Fibroblast of skin of scalp (primary cell): Measurements from ENCODE around the gene CRISP2. TPM values are rescaled to one million over a fixed set of nuclear protein-coding genes. Genes with fewer than 3 reads are reported as not detected.
"Not testable (repeated sequence)": the region's sequence is repeated elsewhere in the genome, so short reads cannot be mapped to it uniquely, and the experiment has no call there.

Experiments
- DNase-seq: peaks from one replicate; pipeline ENCODE4 v3.0.0-alpha.2; 2013
- polyA plus RNA-seq, 2 experiments: library from polyadenylated mRNA; unstranded; fragments of 120-200 nt; gene quantifications; one replicate each; pipeline ENCODE4 v1.2.1, GENCODE V29; 2013; ENCODE audit not compliant: insufficient read length in 2 of 2

CRISP2 gene, protein sequence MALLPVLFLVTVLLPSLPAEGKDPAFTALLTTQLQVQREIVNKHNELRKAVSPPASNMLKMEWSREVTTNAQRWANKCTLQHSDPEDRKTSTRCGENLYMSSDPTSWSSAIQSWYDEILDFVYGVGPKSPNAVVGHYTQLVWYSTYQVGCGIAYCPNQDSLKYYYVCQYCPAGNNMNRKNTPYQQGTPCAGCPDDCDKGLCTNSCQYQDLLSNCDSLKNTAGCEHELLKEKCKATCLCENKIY
- not detected for polyA plus RNA-seq (2013, experiment 1 of 2; ENCODE audit: insufficient read length)
- not detected for polyA plus RNA-seq (2013, experiment 2 of 2; ENCODE audit: insufficient read length)

DNA sequence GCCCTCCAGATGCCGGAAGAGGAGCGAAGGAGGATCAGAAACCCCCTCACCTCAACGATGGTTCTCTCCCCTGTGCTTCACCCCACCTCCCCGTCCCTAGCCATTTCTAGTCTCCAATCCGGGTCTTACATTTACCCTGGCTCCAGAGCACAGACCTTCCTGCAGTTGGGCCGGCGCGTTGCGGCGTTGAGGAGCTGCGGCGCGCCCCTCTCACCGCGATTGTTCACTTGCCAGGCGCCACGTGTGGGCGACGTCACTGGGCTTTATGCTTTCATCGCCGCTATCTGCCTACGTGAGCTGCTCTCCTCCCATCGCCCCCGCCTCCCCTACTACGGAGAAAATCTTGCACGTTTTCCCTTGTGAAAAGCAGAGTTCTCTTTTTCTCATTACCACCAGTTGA lies at the start of gene CRISP2:
Gene CRISP2, minus strand, starts transcription at position 198 of the 400 bp plus-strand sequence. CDS start 4,347 bp downstream, outside the sequence.
- DNase-seq = no peak

DNA sequence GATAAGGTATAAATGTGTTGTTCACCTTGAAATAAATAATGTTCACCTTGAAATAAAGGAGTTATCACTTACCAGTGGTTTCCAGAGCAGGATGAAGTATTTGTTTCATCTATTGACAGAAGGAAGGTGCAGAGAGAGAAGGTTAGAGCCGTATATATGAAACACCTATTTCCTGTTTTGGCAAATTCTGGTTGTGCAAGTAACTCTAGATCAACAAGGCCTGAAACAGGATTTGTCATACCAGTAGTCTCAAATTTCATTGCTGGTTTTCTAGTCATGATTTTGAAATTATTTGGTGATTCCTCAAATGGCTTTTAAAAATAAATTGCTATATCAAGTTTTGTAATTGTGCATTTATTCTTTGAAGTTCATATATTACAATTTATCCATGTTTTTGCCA lies 30.9 kb upstream of the CRISP2 start, which contains the start of gene CRISP3:
Gene CRISP3, minus strand, starts transcription at position 130 of the 400 bp plus-strand sequence. Its CDS starts 21 bp downstream, at position 109.
- no peak for DNase-seq

DNA sequence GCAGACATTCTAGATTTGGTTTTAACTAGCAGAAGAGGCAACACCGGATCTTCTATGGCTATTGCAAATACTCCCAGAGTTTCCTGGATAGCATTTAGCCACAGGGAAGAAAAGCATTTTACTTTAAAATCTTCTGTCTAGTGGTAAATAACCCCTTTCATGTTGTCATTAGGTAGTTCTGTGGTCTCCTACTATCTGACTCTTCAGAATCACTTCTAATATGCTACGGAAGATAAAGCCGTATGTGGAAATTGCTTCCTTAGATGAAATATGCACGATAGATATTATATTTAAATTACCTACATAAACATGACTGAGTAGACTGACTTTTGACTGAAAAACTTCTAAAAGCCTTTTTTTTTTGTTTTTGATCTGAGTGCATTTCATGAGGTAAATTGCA lies 30.1 kb upstream of the CRISP2 start:
- no peak for DNase-seq

DNA sequence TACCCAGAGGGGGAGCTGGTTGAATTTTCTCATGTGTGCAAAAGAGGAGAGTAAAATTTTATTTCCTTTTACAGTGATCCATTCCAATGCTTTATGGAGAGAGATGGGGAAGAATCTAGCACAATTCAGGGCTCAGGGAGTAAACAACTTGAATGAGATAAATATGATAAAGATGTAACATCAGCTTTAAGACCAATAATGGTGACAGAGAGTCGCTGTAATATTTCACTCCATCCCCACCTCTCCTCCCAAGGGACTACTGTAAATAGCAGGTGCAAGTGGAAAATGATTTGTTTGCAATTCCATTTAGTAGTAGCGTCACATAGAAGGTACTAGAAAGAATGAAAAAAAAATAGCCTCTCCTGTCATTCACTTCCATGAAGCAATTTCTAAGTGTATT lies 26.1 kb upstream of the CRISP2 start:
- no peak for DNase-seq

DNA sequence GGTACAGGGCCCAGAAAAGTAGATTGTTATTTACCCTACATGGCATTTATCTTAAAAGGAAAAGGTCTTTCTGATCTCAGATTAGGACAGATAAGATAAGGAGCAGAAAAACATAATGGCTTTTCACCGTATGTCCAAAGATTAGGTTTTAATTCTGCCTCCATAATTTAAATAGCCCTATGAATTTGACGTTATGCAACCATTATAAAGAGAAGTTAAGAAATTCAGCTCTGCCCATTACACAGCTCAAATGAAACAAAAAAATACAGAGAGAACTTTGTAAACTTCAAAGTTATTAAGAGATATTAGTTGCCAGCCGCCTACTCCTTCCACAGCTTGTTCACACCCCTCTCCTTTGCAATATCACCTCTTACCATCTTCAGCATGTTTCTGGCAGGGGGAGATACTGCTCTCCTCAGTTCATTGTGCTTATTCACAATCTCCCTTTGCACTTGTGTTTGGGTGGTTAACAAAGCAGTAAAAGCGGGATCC lies 22.7 kb upstream of the CRISP2 start:
- DNase-seq = no peak

DNA sequence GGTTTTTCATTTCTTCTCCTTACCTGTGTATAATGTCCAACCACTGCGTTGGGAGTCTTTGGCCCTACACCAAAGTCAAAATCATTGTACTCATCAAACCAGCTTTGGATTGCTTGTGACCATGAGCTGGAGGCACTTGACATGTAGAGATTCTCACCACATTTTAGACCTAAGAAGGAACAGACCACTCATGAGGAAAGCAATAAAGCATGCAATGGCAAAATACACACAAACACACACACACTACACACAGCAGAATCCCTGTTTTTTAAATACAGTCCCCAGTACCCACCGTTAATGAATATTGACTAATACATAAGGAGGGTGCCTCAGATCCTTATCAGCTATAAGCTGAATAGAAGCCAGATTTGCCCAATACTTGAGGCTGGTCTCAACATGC lies 20.3 kb upstream of the CRISP2 start:
- no peak for DNase-seq

DNA sequence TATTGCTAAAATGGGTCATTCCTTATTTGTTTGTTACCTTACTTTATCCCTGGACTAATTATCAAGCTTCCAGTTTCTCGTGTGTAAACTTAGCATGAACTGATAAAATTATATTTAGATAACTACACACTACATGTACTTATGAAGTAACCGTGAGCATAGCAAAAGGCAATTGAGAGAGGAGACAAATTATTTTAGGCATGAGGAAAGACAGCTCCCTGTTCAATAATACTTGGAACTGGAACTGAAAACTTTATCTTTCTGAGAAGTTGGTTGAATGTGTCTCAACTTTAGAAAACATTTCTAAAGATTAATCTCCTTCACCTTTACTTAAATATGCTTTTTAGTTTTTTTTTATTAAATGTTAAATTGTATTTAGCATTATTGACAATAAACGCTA lies 19.4 kb upstream of the CRISP2 start:
- DNase-seq = no peak

DNA sequence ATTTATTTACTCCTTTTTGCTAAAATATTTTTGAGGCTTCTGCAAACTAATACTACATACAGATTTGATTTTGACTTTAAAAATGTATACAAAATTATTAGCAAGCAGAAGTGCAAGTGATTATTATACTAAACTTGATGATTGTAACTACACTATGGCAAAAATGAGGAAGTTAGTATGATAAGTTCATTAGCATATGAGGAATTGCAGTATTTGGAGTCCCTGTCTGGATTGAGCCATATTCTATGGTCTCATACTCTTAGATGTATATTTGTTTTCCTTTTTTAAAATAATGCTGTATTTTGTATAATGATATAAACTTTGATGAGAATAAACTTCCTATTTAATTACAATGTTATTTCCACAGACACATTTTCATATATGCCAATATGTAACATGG lies 16.9 kb upstream of the CRISP2 start:
- no peak for DNase-seq

DNA sequence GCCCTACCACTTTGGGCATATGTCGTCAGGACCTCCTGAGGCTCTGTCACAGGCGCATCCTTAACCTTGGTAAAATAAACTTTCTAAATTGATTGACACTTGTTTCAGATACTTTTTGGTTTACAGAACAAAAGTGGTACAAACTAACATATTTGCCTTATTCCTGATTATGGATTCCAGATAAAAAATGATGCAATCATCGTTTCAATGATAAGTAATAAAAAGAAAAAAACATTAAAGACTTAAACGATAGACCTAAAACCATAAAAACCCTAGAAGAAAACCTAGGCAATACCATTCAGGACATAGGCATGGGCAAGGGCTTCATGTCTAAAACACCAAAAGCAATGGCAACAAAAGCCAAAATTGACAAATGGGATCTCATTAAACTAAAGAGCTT lies 10.6 kb upstream of the CRISP2 start:
- DNase-seq = not testable (repeated sequence)

DNA sequence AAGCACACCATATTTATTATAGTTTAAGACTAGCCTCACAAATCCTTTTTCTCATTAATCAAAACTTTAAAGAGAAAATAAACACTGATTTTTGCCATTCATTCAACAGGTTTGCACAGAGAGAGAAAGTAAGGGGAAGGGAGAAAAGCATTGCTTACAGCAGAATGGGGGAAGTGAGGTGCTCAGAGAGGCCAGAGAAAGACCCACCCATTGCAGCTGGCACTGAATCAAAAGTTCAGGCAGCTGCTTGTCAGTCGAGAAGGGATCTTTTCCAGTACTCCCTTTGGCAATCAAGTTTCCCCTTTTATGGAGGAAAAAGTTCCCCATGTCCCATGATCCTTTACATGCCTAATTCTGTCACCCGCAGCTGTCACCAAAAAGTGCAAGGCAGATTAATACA lies 8.0 kb upstream of the CRISP2 start:
- DNase-seq = no peak

DNA sequence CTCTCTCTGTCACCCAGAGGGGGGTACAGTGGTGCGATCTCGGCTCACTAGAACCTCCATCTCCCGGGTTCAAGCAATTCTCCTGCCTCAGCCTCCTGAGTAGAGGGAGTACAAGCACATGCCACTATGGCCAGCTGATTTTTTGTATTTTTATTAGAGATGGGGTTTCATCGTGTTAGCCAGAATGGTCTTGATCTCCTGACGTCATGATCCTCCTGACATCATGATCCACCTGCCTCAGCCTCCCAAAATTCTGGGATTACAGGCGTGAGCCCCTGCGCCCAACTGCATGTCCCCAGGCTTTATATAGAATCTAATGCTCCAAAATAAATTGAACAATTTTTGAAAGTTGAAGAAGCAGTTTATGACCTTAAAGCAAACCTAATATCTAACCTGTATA lies 7.0 kb upstream of the CRISP2 start:
- no peak for DNase-seq

DNA sequence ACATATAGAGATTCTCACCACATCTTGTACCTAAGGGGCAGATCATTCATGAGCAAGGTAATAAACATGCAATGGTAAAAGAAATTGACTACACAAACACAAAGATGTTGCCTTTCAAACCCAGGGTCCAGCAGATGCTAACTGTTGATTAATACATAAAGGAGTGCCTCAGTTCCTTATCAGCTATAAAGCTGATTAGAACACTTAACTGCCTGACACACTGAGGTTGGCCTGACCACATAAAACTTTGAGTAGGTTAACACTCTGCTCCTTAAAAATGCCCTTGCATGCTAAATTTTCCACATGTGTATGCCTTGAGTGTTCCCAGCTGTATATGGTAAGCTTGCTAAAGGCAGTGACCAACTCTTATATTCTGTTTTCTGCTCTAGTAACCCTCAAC lies 14.9 kb downstream of the CRISP2 start:
- DNase-seq = no peak

DNA sequence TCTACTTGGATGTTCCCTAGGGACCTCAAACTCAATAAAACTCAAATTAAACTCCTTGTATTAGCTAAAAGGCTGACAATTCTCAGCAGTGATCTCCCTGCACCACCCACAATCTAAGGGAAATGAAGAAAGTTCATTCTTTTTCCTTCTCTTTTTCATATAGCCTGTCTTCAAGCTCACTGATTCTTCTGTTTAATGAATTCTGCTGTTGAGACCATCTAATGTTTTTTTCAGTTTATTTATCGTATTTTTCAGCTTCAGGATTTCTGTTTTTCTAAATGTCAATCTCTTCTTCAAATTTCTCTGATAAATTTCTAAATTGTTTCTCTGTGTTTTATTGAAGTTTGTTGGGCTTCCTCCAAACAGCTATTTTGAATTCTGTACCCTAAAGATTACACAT lies 19.8 kb downstream of the CRISP2 start:
- no peak for DNase-seq

DNA sequence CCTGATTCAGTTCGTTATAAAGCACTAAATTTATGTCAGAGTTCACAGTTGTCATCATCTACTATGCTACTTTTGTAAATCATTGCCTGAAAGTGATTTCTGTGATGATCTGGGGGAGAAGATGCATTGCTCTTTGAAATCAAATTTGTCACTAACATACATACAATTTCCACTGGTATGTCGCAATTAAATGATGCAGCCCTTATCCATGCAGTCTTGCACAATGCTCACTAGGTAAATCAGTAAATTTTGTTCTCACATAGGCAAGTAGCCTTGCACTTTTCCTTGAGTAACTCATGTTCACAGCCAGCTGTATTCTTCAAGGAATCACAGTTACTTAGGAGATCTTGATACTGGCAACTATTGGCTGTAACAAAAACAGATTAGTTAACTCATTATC lies 20.8 kb downstream of the CRISP2 start:
- no peak for DNase-seq

DNA sequence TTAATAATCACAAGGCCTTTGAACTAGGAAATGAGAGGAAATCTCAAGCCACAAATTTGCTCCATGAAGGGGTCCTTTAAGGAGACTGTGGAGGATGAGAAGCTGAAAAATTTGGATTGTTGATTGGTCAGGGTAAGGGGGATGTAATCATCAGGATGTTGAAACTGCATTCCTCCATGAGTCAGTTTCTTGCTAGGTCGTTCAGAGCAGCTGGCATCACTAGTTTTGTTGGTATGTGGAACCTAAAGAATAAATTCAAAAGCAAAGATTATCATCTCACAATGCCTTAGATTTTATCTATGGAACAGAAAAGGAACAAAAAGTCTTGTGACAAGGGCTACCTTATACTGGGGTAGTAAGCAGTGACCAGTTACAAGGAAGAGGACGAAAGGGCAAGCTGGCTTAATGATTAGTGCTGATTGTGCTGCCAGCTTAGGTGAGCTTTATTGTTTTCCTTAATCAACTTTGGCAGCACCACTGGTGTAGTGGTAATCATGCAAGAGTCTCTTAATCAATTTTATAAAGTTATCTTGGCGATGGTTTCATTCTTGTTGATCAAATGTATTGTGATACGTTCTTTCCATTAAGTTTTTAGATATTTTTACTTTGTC lies 36.6 kb downstream of the CRISP2 start:
- DNase-seq = peak; percentile 18

DNA sequence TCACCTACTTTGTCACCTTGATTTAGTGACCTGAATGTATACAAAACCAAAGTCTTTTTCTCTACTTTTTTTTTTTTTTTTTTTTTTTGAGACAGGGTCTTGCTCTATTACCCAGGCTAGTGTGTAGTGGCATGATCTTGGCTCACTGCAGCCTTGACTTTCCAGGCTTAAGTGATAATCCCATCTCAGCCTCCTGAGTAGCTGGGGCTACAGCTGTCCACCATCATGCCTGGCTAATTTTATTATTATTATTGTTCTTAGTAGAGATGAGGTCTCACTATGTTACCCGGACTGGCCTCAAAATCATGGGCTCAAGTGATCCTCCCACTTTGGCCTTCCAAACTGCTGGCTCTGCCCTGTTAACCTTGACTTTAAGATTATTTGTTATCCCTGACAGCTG lies 37.5 kb downstream of the CRISP2 start:
- DNase-seq = no peak

DNA sequence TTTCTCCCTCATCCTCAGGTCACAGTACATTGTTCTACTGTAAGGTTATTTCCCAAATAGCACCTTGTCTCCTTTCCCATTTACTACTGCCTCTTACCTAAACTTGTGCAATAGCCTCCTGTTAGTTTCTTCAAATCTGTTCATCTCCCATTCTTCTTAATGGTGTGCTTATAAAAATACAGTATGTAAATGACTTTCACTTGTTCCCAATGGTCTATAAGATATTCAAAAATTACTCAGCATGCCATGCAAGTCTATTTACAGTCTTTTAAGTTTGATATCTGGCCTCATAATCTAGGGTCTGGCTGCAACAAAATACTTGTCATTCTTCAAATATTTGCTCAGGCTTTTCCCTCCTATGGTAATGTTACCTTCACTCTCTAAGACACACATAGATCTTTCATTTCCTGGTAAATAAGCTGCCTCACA lies 45.2 kb downstream of the CRISP2 start:
- DNase-seq = no peak

DNA sequence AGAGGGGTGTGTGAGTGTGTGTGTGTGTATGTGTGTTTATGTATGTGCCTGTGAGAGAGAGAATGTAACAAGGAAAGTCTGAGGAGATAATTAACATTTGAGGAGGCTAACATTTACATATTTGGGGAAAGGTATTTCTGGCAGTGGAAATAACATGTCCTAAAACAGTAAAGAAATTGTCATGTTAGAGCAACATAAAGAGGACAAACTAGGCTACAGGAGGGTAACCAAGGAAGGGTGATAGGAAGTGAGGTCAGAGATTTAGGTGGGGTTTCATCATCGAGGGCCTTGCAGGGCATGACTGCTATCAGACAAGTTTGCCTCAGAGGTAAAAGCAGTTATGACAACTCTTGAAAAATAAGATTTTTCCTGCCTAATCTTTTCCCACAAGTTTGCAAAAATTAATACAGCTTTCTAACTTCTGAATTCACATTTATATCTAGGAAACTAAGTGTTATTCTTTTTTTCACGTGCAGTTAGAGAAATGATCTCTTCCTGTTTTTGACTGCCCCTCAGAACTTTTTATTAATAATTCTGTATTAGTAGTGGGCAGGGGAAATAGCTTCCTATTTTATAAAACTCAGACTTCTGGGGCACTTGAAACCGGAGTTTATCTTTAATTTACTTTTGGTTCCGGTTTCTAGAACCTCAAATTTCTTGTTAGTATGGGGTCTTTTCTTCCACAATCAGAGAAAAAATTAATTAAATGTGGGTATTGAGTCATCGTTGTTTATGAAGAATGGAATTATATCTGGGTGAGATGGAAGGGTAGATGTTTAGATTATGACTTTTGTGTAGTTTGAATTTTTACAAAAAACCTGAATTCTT lies 46.2 kb downstream of the CRISP2 start:
- DNase-seq = no peak

DNA sequence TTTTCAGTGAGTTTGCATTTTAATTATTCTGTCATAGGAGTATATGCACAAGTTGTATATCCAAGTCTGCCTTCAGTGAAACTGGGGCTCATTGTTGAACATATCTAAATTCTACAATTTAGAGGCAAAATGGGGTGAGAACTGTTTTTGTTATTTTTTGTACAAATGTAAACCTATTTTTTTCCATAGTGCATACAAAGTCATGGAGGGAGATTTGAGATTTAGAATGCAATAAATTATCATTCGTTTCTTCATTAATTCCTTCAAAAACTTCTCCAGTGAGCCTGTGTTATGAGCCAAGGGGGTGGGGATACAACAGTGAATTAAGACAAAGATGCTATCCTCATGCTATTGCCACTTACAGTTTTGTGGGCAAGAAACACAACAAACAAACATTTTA lies 46.9 kb downstream of the CRISP2 start:
- no peak for DNase-seq

DNA sequence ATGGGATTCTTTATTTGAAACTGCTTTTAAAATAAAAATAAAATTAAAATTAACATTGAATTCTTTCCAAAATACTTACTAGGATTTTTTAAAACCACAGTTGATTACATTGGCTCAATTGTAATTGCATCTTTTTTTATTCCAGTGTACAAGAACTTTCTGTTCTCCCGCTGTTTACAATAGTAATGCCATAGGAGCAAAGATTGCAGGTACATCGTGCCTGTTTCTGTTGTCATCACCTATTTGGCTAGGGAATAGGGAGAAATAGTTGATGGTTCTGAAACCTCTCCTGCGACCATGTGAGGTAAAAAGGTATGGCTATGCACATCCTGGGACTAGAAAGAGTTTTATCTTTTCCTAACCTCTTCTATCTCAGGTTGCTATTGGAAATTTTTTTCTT lies 48.5 kb downstream of the CRISP2 start:
- DNase-seq = no peak

DNA sequence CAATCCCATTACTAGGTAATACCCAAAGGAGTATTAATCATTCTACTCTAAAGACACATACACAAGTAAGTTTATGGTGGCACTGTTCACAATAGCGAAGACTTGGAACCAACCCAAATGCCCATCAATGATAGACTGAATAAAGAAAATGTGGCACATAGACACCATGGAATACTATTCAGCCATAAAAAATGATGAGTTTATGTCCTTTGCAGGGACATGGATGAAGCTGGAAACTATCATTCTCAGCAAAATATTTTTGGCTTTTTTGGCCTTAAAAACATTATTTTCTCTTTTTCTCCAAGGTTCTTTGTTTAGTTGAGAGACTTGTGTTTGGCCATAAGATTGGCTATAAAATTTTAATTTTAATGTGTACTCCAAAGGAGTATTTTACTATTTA lies 49.3 kb downstream of the CRISP2 start:
- not testable (repeated sequence) for DNase-seq

DNA sequence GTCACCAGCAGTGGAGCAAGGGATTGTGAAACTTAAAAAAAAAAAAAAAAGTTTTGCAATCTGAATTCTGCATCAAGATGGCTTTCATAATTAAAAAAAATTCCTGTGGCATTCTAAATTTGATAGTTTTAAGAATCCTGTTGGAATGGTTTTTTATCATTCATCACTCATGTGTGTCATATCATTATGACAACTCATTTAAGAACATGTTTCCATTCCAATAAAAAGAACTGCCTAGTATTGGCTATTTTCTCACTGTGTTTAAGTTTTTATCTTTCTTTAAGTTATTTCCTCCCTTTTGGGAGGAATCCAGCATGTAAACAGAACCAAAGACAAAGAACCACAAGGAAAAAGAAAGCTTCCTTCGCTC lies 50.5 kb downstream of the CRISP2 start:
- DNase-seq = no peak

DNA sequence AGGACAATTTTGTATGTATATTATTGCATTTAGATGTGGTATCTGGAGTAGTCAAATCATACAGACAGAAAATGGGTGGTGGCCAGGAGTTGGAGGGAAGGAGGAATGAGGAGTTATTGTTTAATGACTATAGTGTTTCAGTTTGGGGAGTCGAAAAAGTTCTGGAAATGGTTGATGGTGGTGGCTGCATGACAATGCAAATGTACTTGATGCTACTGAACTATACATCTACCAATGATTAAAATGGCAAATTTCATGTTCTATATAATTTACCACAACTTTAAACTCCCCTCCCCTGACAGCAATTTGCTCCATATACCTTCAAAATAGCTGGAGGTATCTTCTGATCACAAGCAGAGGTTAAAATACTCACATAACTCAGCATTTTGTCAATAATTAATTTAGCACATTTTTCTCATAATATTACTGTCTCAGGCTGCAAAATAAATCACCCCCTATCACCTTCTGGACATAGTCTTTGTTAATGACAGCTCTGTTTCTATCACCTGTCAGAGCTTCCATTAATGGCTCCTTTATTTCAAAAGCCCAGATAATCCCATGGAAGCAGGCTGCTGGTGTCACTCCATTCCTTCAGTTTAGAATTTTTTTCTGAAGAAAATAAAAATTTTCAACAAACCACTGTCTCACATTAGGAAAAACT lies 51.0 kb downstream of the CRISP2 start:
- no peak for DNase-seq
